GM15510 (cell line): ENCODE measurements around the gene OASL.

Source experiments
- POLR2A ChIP-seq: IDR thresholded peaks from 3 replicates; pipeline ENCODE4 v1.6.1; 2011; ENCODE audit warnings: borderline replicate concordance; ENCODE audit not compliant: insufficient read length; ENCODE audit errors: extremely low read depth

Gene OASL

DNA sequence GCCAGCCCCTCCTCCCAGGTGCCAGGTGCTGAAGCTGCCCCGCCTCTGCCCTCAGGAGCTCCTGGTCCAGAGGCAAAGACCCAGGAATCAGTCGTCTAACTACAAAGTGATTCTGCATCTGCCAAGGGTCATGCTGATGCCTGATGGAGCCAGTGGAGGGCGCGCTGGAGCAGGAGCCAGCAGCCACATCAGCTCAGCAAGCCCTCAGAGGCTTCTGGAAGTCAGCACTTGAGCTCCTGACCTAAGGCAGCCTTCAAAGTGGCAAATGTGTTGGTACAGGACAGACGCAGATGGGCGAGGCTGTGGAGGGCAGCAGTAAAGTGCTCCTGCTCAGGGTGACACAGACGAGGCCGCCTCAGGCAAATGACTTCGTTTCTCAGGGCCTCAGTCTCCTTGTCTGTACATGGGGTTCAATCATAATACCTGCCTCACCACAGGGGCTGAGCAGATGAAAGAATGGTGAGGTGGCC, 33.7 kb downstream of the OASL start:
- no peak for TF ChIP-seq POLR2A

DNA sequence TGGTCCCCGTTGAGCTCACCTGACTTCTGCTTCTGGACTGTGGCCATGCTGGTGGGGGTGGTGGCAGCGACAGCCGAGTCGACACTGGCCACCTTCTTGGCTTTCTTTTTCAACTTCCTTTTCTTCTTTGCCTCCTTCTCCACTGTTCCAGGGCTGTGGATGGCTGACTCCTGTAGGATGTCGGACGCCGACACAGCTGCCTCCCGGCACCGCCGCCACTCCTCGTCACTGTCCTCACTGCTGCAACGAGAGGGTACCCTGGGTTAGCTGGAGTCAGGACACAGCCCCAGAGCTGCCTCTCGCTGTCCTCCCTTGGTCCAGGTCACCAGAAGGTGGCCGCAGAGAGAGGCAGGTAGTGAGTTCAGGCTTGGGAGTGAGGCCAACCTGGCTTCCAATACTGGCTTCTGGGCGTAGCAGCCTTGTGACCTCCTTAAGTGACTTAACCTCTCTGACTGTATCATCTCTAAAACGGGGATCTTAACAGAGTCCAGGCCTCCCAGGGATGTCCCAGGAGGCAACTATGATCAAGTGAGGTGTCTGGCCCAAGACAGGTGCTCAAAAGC, 34.7 kb downstream of the OASL start:
- TF ChIP-seq POLR2A, result no peak

DNA sequence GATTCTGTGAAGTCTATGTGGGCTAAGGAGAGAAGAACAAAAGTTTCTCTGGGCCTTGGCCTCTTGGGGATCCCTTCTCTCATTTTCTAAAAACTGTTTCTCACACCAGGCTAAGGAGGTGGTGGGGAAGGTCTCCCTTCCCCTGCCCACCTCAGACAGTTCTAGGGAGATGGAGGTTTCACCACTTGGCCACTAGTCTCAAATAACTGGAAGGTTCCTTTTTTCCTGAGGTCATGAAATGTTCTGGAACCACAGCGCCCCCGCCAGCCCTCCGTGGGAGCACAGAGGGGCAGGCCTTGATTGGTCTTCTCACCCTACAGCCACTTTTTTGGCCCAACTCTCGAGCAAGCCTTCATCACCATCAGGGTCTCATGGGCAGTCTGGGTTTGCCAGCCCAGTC, 35.4 kb downstream of the OASL start:
- TF ChIP-seq POLR2A, result no peak

DNA sequence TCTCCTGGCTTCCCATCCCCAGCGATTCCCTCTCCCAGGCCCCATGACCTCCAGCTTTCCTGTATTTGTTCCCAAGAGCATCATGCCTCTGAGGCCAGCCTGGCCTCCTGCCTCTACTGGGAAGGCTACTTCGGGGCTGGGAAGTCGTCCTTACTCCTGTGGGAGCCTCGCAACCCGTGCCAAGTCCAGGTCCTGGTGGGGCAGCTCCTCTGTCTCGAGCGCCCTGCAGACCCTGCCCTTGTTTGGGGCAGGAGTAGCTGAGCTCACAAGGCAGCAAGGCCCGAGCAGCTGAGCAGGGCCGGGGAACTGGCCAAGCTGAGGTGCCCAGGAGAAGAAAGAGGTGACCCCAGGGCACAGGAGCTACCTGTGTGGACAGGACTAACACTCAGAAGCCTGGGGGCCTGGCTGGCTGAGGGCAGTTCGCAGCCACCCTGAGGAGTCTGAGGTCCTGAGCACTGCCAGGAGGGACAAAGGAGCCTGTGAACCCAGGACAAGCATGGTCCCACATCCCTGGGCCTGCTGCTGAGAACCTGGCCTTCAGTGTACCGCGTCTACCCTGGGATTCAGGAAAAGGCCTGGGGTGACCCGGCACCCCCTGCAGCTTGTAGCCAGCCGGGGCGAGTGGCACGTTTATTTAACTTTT, 37.1 kb downstream of the OASL start:
- TF ChIP-seq POLR2A, result no peak

GRCh38 chr12:121001060-121001459, 38.0 kb downstream of the OASL start:
- TF ChIP-seq POLR2A, result no peak

DNA sequence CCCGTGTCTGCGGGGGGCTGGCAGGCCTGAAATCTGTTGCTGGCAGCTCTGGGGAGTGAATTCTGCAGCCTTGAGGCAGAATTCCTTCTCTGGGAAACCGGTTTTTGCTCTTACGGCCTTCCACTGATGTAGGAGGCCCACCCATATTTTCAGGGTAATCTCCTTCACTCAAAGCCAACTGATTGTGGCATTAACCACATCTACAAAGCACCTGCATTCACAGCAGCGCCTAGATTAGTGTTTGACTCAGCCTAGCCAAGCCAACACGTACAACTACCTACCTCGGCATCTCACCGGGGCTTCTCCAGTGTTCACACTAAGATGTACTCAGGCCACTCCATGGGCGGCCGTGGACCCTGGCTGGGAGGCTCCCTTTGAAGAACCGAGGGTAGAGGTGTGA, 38.5 kb downstream of the OASL start:
- TF ChIP-seq POLR2A, result no peak

- no peak for TF ChIP-seq POLR2A
Measured at GRCh38 chr12:120999191-121000120, 39.6 kb downstream of the OASL start.

GRCh38 chr12:120998435-120998834, 40.6 kb downstream of the OASL start:
- no peak for TF ChIP-seq POLR2A

GRCh38 chr12:120997448-120997847, 41.6 kb downstream of the OASL start:
- no peak for TF ChIP-seq POLR2A

DNA sequence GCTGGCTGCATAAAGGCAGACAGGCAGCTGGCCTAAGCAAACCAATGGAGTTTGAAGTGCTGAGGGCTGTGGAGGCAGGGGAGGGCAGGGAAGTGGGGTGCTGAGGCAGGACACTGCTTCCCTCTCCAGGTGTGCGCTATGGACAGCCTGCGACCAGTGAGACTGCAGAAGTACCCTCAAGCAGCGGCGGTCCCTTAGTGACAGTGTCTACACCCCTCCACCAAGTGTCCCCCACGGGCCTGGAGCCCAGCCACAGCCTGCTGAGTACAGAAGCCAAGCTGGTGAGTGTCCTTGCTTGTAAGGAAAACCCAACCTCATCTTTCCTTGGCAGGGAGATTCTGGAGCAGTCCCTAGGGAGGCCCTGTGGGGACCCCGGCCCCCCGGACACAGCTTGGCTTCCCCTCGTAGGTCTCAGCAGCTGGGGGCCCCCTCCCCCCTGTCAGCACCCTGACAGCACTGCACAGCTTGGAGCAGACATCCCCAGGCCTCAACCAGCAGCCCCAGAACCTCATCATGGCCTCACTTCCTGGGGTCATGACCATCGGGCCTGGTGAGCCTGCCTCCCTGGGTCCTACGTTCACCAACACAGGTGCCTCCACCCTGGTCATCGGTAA, 42.8 kb downstream of the OASL start:
- no peak for TF ChIP-seq POLR2A

DNA sequence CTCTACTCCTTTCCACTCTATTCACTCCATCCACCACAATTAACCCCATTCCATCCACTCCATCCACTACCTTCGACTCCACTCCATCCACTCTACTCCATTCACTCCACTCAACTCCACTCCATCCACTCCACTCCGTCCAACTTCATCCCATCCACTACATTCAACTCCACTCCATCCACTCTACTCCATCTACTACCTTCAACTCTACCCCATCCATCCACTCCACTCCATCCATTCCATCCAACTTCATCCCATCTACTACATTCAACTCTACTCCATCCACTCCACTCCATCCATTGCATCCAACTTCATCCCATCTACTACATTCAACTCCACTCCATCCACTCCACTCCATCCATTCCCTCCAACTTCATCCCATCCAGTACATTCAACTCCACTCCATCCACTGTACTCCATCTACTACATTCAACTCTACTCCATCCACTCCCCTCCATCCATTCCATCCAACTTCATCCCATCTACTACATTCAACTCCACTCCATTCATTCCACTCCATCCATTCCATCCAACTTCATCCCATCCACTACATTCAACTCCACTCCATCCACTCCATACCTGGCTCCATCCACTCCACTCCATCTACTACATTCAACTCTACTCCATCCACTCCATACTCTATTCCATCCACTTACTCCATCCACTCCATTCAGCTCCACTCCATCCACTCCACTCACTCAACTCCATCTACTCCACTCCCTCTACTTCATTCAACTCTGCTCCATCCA, 44.3 kb downstream of the OASL start:
- no peak for TF ChIP-seq POLR2A

DNA sequence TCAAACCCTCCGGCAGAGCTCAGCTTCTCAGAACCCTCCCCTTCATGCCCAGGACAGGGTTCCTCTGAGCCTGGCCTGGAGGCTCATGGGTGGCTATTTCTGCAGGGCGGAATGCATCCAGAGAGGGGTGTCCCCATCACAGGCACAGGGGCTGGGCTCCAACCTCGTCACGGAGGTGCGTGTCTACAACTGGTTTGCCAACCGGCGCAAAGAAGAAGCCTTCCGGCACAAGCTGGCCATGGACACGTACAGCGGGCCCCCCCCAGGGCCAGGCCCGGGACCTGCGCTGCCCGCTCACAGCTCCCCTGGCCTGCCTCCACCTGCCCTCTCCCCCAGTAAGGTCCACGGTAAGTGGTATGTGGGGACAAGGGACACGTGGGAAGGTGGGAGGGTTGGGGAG, 45.0 kb downstream of the OASL start:
- no peak for TF ChIP-seq POLR2A

GRCh38 chr12:120993496-120993895, 45.5 kb downstream of the OASL start:
- TF ChIP-seq POLR2A, result no peak

DNA sequence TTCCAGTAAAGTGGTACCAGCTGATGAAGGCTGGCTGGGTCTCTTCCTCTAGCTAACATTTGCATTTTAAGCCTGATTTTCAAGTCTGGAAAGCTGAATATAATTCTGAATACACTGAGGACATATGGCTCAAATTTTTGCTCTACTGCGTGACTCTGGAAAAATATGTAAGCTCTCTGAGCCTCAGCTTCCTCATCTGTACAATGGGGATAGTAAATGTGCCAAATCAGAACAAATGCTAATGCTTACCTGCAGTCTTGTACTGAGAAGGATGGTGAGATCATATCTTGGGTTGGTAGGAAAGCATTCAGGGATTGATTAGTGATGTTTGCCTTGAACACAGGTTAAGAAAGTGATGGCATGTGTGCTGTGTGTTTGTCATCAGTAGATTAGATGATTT, 46.1 kb downstream of the OASL start:
- TF ChIP-seq POLR2A, result no peak
